ENCODE data around the gene RFPL3.

DNA sequence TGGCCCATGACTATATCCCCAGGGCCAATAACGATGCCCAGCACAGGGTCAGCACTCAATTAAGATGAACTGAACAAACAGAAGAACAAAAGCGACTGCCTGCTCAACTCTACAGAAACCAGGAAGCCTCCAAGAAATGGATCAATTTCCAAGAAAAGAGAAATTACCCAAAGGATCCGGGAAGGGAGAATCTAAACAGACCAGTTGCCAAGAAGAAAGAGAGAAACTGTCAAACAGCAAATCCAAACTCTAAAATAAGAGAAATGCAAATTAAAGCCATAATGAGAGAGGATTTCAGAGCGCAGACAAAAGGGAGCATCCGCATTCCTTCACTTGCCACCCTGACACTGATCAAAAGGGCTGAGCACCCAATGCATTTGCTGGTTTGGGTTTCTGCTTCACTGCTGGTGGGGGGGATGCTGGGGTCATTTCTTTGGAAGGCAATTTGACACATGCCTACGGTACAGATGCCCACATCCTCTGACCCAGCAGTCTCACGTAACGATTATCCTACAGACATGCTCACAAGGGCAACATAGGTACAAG lies 37.7 kb upstream of the RFPL3 start:
- TF ChIP-seq, protein P1, sequence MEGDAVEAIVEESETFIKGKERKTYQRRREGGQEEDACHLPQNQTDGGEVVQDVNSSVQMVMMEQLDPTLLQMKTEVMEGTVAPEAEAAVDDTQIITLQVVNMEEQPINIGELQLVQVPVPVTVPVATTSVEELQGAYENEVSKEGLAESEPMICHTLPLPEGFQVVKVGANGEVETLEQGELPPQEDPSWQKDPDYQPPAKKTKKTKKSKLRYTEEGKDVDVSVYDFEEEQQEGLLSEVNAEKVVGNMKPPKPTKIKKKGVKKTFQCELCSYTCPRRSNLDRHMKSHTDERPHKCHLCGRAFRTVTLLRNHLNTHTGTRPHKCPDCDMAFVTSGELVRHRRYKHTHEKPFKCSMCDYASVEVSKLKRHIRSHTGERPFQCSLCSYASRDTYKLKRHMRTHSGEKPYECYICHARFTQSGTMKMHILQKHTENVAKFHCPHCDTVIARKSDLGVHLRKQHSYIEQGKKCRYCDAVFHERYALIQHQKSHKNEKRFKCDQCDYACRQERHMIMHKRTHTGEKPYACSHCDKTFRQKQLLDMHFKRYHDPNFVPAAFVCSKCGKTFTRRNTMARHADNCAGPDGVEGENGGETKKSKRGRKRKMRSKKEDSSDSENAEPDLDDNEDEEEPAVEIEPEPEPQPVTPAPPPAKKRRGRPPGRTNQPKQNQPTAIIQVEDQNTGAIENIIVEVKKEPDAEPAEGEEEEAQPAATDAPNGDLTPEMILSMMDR (IDR thresholded peaks at IDR 0.05) = no peak
- TF ChIP-seq POLR2A (IDR thresholded peaks at IDR 0.05) (no peak), EP300 (IDR thresholded peaks at IDR 0.05) (no peak)

All from tibial nerve (tissue), 4 donors.